ENCODE data around the gene LRRC27.
"Not testable (repeated sequence)": the region's sequence is repeated elsewhere in the genome, so short reads cannot be mapped to it uniquely, and the experiment has no call there.

- TF ChIP-seq EZH2 (IDR thresholded peaks at IDR 0.05; ENCODE audit: insufficient read depth, poor library complexity, severe bottlenecking); EZH2phosphoT487 (IDR thresholded peaks at IDR 0.05; ENCODE audit: insufficient read depth, low read depth): not testable (repeated sequence)
Observed at GRCh38 chr10:132386896-132387295, 54.9 kb downstream of the LRRC27 start.
